ENCODE data around the gene AIFM3.

AIFM3 gene

GRCh38 chr22:20972933-20973577 lies 6.0 kb downstream of the AIFM3 start:
- no peak for TF ChIP-seq CTCF (IDR thresholded peaks at IDR 0.05)
- Mint-ChIP-seq H3K27me3 (ENCODE audit: low read depth, poor library complexity) (peaks cover 32% of the 10 kb centered on the region), H3K4me1 (peaks cover 26% of the 10 kb centered on the region), H3K36me3 (ENCODE audit: low read depth) (no peaks in the 10 kb centered on the region), H3K4me3 (no peak overlapping the region), H3K9me3 (no peaks in the 10 kb centered on the region), H3K27ac (no peak overlapping the region)
- no peak for DNase-seq

GRCh38 chr22:20973634-20974286 lies 6.7 kb downstream of the AIFM3 start:
- Mint-ChIP-seq H3K27me3 (ENCODE audit: low read depth, poor library complexity) (peaks cover 38% of the 10 kb centered on the region), H3K4me3 (no peak overlapping the region), H3K9me3 (peaks cover 5% of the 10 kb centered on the region), H3K27ac (no peak overlapping the region), H3K36me3 (ENCODE audit: low read depth) (no peaks in the 10 kb centered on the region), H3K4me1 (peaks cover 21% of the 10 kb centered on the region)
- TF ChIP-seq CTCF (IDR thresholded peaks at IDR 0.05): no peak
- DNase-seq: no peak

GRCh38 chr22:20974336-20974955 lies 7.4 kb downstream of the AIFM3 start:
- no peak for TF ChIP-seq CTCF (IDR thresholded peaks at IDR 0.05)
- H3K27me3 Mint-ChIP-seq (ENCODE audit: low read depth, poor library complexity): peaks cover 39% of the 10 kb centered on the region
- H3K9me3 Mint-ChIP-seq: peaks cover 9% of the 10 kb centered on the region
- no peak for DNase-seq
- no peak overlapping the region for H3K27ac Mint-ChIP-seq
- peaks cover 28% of the 10 kb centered on the region for H3K4me1 Mint-ChIP-seq
- no peak overlapping the region for H3K4me3 Mint-ChIP-seq
- H3K36me3 Mint-ChIP-seq (ENCODE audit: low read depth): no peaks in the 10 kb centered on the region

- peaks cover 9% of the 10 kb centered on the region for H3K9me3 Mint-ChIP-seq
- H3K27ac Mint-ChIP-seq: no peak overlapping the region
These were observed 8.7 kb downstream of the AIFM3 start for GRCh38 chr22:20975541-20976290.

GRCh38 chr22:20976291-20976877 lies 9.3 kb downstream of the AIFM3 start:
- Mint-ChIP-seq H3K4me3 (no peak overlapping the region), H3K4me1 (peaks cover 39% of the 10 kb centered on the region), H3K27me3 (ENCODE audit: low read depth, poor library complexity) (peaks cover 41% of the 10 kb centered on the region), H3K9me3 (peaks cover 9% of the 10 kb centered on the region), H3K36me3 (ENCODE audit: low read depth) (no peaks in the 10 kb centered on the region), H3K27ac (no peak overlapping the region)
- no peak for TF ChIP-seq CTCF (IDR thresholded peaks at IDR 0.05)
- DNase-seq: no peak

More at GRCh38 chr22:20975541-20976290, 8.7 kb downstream of the AIFM3 start:
- no peak for DNase-seq
- Mint-ChIP-seq H3K27me3 (ENCODE audit: low read depth, poor library complexity) (peaks cover 41% of the 10 kb centered on the region), H3K4me1 (peaks cover 39% of the 10 kb centered on the region), H3K36me3 (ENCODE audit: low read depth) (no peaks in the 10 kb centered on the region), H3K4me3 (no peak overlapping the region)
- no peak for TF ChIP-seq CTCF (IDR thresholded peaks at IDR 0.05)
